NCI-H128 (cell line): ENCODE measurements around the gene FNDC4.

Experiments
- DNase-seq: peaks from one replicate; lab custom pipeline; 2025; ENCODE audit not compliant: unreplicated experiment; lab: John Stamatoyannopoulos, UW

FNDC4 gene

DNA sequence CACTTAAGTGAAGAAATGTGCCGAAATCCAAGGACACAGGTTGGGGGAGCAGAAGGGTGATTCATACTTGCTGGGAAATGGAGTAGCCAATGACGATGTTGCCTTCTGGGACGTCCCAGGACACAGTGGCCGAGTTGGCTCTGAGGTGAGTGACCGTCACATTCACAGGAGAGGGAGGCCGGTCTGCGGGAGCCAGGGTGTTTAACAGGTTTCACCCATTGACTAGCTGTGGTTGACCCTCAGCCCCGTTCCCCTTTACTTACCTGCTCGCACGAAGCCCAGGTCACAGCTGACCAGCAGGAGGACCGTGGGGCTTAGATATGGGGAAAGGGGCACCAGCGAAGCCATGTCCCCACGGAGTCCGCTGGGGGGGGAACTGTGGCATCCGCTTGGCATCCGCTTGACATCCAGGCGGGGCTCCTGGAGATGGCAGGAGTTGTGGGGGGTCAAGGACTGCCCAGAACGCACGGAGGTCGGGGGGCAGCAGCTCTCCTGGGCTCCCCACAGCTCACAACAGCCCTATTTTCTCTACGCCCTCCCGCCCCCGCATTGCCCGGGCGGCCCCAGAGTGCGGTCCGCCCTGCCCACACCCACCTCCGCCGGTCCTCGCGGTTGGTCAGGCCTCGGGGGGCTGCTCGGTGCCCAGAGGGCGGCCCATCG, 586 bp downstream of the FNDC4 start:
- no peak for DNase-seq

DNA sequence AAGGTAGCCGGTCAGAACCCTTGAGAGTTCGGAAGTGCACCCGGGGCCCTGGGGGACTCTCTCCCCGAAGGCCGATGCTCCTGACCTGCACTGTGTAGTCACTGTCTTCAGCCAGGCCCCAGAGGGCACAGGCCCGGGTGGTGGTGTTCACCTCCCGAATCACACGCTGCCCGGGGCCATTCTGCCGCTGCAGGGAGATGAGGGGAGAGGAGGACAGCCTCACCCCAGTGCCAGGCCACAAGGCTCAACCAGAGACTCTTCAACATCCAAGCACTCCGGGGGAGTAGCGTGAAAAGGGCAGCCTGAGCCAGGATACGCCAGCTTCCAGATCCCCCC, 1.1 kb downstream of the FNDC4 start:
- DNase-seq: no peak

DNA sequence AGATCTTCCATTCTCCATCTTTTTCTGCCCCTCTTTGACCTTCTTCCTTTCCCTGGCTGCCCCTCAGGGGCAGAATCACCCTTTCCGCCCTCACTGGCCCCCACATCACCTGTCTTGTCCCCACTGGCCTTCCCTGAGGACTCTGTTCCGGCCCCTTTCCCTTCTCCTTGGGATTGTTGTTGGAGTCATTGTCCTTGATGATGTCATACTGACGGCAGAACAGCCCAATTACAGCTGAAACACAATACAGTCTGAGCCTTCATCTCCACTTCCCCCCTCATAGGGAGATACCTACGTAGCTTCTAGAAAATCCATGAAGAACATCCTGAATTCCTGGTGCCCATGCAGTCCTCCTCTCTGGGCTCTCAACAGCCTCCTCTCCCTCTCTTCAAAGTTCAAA, 2.4 kb downstream of the FNDC4 start:
- no peak for DNase-seq

DNA sequence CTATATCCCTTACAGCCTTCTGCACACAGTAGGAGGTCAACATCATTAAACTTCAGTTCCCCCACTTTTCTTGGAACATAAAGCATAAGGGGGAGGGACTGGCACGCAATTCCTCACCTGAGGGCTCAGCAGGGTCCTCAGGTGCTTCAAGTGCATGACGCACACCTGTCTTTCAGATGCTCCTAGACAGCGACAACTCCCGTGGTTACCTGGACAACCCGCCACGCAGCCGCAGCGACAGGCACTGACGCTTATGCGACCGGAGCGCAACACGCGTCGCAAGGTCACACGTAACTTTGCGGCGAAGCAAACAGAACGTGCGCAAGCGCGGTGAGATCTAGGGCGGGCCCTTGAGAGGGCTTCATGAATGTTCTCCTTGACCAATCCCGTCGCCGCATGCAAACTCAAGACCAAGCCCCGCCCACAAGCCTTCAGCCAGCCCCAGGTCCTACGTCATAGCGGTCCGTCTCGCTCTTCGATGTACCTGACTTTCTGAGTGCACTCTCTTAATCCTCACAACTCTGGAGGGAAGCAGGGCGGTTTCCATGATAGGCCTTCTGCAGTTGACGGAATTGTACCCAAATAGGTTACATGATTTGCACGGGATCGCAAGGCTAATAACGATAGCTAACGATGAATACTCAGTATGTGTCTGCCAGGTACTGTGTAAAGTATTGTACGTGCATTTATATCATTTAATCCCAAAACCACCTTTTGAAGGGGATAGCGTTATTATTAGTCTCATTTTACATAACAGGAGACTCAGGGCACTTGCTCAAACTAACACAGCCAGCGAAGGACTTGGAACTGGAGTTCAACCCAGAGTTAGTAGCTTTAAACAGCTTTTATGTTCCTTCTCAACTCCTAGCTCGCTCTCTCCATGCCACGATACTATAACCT, 5.3 kb downstream of the FNDC4 start, which contains the start of gene IFT172:
IFT172 (minus strand) TSS at position 246 of the 900 bp plus-strand sequence; CDS start at position 156, 90 bp downstream.
- peak; percentile 100 for DNase-seq

DNA sequence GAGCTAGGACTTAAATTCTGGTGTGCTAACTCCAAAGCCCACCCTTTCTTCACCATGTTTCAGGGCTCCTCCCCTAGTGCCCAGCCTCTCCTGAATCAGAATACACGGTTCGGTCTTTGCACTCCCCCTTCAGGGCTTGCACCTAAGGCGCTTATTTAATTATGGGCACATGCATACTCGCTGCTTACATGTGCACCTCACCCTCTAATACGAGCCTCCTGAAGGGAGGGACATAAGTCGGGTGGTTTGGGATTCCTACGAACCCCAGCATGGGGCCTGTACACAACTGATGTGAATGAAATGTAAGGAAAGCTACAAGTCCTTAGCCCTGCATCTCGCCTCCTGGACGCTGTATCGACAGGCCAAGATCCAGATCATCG, 5.9 kb downstream of the FNDC4 start:
- no peak for DNase-seq

DNA sequence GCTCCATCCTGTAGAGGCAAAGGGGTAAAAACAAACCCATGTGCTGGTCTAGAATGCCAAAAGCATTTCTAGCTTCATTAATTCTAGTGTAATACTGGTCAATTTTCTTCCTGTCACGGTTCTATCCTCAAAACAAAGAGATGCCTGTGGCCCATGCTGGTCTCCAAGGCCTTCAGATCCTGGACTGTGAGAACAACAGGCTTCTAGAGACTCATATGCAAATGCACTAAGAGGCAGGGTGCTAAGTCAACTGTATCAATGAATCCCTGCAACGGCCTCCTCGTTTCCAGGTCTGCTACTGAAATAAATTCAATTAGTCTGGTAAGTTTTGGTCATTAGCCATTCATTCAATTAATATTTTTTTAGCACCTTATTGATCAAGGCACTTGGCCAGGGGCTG, 9.5 kb downstream of the FNDC4 start:
- no peak for DNase-seq

DNA sequence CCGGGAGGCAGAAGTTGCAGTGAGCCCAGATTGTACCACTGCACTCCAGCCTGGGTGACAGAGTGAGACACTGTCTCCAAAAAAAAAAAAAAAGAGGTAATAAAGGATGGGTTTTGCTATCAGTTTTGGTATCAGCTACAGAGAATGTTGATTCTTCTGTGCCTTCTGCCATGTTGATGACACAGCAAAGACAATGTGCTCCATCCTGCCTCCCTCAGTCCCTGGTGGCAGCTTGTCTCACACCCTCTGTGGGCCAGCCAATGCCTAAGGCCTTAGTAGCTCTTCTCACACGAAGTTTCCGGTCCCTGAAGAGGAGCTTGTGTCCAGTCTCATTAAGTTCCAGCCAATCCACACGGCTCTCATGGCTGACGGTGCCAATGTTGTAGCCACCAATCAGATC, 23.0 kb downstream of the FNDC4 start:
- no peak for DNase-seq

DNA sequence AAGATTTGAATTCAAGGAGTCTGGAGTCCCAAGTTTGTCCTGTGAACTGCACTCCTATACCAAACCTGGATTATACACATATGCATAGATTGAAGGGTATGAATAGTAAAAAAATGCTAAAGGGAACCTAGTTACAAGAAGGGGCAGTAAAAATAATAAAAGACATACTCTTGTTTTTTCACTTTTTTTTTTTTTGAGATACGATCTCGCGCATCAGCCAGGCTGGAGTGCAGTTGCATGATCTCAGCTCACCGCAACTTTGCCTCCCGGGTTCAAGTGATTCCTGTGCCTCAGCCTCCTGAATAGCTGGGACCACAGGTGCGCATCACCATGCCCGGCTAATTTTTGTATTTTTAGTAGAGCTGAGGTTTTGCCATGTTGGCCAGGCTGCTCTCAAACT, 30.6 kb downstream of the FNDC4 start:
- DNase-seq: no peak

DNA sequence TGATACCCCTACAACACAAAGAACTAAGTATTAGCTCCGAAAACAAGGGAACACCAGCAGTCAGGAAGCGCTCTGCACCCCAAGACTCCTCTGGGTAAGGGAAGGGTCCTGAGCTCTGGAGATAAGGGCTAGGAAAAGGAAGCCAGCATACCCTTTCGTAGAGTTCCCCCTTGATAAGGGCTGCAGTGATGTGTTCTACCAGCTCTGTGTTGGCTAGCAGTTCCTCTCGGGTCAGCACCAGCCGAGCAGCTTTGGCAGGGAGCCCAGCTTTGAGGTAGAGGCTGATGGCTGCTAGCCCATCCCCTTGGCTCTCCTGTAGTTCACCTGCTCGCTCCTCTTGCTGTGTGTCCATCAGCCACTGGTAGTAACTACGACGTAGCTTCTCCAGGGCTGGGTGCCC, 33.9 kb downstream of the FNDC4 start:
- no peak for DNase-seq

DNA sequence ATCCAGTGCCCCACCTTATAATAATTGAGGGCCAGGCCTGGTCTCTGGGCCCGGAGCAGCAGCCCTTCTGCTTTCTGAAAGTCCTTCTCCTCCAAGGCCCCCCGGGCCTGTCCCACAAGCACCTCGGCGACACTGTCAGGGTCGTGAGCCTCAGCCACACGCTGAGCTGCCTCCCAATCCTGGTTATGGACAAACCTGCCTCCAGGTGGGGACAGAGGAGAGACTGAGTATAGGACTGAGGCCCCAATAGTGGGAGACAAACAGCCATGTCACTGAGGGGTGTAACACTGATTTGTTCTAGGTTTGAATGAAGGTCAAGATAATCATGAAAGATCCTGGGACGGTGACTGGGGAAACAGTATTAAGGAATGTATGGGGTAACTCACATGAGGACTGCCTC, 41.0 kb downstream of the FNDC4 start:
- DNase-seq: no peak

DNA sequence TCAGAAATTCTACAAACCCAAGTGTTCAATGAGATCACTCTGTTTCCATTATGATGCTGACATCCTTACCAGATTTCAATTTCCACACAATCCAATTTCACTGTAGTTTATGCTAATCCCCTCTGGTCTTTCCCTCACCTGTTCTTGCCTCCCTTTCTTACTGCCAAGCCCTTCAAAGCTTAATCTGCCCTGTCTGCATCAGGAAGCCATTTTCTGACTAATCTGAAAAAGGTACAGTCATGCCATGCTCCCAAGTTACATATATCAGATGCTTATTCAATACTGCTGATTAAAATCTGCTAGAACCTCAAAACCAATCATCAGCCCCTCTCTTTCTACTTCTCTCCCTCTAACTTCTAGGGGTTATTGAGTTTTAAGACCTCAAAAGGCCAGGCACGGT, 43.9 kb downstream of the FNDC4 start:
- DNase-seq: no peak

DNA sequence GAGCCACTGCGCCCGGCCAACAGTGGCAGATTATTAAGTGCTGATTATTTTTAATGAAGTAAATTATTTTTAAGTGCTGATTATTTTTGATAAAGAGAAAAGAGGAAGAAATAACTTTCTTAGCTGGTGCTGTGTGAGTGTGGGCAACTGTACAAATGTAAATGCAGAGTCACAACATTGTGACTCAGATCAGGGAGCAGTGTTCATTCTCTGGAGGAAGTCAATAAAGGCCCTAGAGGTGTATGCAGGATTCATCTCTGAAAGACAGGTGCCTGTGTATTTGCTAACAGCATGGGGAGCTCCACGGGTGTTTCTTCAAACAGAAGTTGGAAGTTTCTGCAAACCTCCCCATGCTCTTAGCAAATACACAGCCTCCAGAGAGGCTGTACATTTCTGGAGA, 46.6 kb downstream of the FNDC4 start:
- no peak for DNase-seq

DNA sequence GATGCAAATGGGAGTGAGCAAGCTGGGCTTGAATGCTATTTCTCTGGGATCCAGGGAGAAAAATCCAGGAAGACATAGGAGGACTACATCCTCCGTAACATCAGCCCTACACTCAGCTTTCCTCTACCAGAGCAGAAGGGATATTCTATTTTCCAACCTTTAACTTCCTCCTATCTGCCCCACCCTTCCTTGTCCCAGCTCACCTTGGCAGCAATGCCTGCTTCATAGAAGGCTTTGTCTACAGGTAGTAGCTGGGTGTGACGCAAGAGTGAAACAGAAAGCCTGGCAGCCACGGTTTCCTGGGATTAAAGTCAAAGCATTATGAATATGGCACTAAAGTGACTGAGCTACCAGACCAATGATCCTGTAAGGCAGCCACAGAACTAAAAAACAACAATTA, 48.9 kb downstream of the FNDC4 start:
- DNase-seq: no peak

DNA sequence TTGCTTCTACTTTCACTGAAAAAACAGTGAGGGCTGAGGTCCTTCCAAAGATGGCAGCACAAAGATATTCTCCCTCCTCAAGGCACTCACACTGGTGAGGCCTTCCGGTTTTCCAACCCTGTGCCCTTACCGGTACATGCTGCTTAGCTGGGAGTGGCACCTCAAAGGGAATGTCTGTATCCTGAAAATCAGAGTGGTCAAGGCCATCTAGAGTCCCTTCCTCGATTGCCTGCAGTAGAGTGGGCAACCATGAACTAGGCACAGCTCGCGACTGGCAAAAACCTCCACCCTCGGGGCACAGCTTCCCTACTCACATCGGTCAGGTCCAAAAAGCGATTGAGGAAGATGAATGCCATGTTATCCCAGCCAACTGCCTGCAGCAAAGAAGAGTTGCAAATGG, 49.4 kb downstream of the FNDC4 start:
- DNase-seq: no peak

DNA sequence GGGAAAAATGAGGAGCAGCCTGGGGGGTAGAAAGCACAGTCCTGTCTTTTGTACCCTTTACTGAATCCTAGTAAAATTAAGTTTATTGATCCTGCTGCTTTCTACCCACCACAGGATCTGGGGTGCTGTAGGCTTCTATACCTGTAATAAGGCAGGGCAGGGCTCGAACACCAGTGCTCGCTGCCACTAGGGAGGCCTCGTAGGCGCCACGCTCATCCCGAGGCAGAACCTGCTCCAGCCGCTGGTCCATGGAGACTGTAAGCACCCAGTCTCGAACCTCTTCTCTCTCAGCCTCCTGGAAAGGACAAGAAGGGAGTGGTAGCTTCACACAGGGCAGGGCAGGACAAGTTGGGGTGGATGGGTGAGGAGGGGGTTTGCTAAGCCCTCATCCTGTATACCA, 49.8 kb downstream of the FNDC4 start:
- DNase-seq: no peak

DNA sequence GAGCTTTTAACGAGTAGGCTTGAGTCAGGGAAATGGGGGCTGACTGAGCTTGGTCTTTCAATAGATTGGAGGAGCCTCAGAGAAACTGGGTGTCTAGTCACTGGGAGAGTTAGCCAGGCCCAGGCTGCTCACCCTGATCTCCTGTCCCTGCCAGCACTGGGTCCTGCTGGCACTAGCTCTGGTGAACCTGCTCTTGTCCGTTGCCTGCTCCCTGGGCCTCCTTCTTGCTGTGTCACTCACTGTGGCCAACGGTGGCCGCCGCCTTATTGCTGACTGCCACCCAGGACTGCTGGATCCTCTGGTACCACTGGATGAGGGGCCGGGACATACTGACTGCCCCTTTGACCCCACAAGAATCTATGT, 52.1 kb downstream of the FNDC4 start:
- no peak for DNase-seq

DNA sequence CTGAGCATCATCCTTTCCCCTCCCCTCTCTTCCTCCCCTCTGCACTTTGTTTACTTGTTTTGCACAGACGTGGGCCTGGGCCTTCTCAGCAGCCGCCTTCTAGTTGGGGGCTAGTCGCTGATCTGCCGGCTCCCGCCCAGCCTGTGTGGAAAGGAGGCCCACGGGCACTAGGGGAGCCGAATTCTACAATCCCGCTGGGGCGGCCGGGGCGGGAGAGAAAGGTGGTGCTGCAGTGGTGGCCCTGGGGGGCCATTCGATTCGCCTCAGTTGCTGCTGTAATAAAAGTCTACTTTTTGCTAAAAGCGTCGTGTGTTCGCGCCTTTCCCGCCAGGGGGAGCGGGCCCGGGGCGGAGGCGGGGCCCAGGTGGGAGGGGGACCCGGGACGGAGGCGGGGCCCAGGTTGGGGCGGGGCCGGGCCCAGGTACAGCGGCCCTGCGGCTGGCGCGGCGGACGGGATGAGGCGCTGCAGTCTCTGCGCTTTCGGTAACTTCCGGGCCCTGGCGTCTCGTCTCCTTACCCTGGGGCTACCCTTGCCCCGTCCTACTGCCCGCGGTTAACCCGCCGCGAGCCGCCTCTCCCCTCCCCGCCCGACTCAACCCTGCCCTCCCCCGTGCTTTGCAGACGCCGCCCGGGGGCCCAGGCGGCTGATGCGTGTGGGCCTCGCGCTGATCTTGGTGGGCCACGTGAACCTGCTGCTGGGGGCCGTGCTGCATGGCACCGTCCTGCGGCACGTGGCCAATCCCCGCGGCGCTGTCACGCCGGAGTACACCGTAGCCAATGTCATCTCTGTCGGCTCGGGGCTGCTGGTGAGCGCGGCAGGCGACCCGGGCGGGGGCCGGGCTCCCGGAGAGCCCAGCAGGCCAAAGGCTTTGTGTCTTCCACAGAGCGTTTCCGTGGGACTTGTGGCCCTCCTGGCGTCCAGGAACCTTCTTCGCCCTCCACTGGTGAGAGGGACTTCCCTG, 52.8 kb downstream of the FNDC4 start, which contains the start of gene KRTCAP3:
KRTCAP3 (plus strand) TSS at position 424 of the 962 bp plus-strand sequence; CDS start at position 456, 32 bp downstream.
- DNase-seq: no peak
